ENCODE results near the gene CCL5. TPM values are rescaled to one million over a fixed set of nuclear protein-coding genes. Genes with fewer than 3 reads are reported as not detected.

CCL5 gene
- total RNA-seq, 2 donors from 2014 or later: 3.6 to 4.4 TPM

- H3K9me3 ChIP-seq: no peaks in the 10 kb centered on the region
- H3K9ac ChIP-seq (ENCODE audit: low read depth in 2 of 2, low read length in 2 of 2): no peak overlapping the region
- no peak overlapping the region for H3K4me3 ChIP-seq
- intact Hi-C loops (cut with DNase I): no loop called here
- H3K4me1 ChIP-seq: no peaks in the 10 kb centered on the region
- H3K27ac ChIP-seq: no peak overlapping the region
- no peak for TF ChIP-seq CTCF (IDR thresholded peaks at IDR 0.05)
- no peak for DNase-seq
- no peaks in the 10 kb centered on the region for H3K36me3 ChIP-seq
- no peaks in the 10 kb centered on the region for H3K27me3 ChIP-seq
Measured at GRCh38 chr17:35856603-35857002, 23.6 kb downstream of the CCL5 start.

DNA sequence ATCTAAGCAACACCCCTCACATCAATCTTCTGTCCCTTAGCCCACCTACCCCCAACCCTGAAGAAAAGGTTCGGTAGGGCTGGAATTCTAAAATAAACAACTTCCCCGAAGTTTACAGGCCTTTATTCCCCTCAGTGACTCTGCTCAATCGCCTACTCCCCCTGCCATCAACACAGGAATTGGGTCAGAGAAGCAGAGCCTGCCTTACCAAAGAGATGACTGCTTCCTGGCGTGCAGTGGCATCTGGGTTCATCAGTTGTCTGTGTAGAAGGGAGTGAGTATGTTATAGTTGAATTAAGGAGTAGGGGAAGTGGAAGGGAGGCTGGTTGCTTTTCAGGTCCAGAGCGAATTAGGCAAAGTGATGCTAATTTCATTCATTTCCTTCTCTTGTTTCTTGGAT lies 24.2 kb downstream of the CCL5 start:
- Histone ChIP-seq H3K4me3 (no peak overlapping the region), H3K9ac (ENCODE audit: low read depth in 2 of 2, low read length in 2 of 2) (no peak overlapping the region), H3K4me1 (no peaks in the 10 kb centered on the region), H3K36me3 (no peaks in the 10 kb centered on the region), H3K9me3 (no peaks in the 10 kb centered on the region), H3K27ac (no peak overlapping the region), H3K27me3 (no peaks in the 10 kb centered on the region)
- no peak for DNase-seq
- intact Hi-C loops (cut with DNase I): no loop called here
- no peak for TF ChIP-seq CTCF (IDR thresholded peaks at IDR 0.05)

DNA sequence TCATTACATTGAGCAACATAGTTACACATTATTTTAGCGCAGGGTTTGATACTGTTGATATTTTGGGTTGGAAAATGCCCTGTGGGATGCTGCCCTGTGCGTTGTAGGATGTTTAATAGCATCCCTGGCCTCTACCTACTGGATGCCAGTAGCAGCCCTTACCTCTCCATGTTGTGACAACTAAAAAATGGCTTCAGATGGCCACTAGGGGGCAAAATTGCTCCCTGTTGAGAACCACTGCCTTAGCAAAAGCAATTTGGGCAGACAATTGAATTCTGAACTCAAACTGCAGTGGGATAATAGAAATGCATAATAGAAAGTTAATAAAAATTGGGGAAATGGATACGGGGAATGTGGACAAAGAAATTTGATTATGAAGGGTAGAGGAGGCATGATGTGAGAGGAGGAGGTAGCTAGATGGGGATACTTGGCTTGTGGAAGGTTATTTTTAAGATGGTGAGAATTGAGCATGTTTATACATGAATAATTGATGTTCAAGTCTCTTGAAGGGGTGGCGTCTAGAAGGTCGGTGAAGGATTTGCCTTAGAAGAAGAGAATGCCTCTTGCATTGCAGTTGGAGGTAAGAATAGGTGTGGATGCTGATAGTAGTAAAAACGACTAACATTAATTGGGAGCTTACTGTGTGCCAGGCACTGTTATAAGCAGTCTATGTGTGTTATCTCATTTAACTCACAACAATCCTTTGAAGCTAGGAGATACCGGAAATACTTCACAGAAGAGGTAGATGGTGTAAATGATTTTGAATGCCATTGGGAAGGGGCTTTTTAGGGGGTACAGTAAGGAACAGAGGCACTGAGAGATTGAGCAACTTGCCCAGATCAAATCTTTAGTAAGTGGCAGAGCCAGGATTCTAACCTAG lies 30.5 kb downstream of the CCL5 start:
- no peak overlapping the region for H3K27ac ChIP-seq
- TF ChIP-seq CTCF (IDR thresholded peaks at IDR 0.05): peak; percentile 59
- H3K4me3 ChIP-seq: no peak overlapping the region
- H3K27me3 ChIP-seq: no peaks in the 10 kb centered on the region
- H3K9ac ChIP-seq (ENCODE audit: low read depth in 2 of 2, low read length in 2 of 2): no peak overlapping the region
- DNase-seq: peak; percentile 61
- no peaks in the 10 kb centered on the region for H3K36me3 ChIP-seq
- no peaks in the 10 kb centered on the region for H3K9me3 ChIP-seq
- no peaks in the 10 kb centered on the region for H3K4me1 ChIP-seq
- intact Hi-C loops (cut with DNase I): no loop called here

- no peaks in the 10 kb centered on the region for H3K9me3 ChIP-seq
- H3K9ac ChIP-seq (ENCODE audit: low read depth in 2 of 2, low read length in 2 of 2): no peak overlapping the region
- intact Hi-C loops (cut with DNase I): no loop called here
- H3K27ac ChIP-seq: no peak overlapping the region
- H3K27me3 ChIP-seq: no peaks in the 10 kb centered on the region
- H3K4me3 ChIP-seq: no peak overlapping the region
- TF ChIP-seq CTCF (IDR thresholded peaks at IDR 0.05): no peak
- no peak for DNase-seq
- peaks cover 9% of the 10 kb centered on the region for H3K36me3 ChIP-seq
- no peaks in the 10 kb centered on the region for H3K4me1 ChIP-seq
Measured at GRCh38 chr17:35847633-35848373, 32.4 kb downstream of the CCL5 start.

- Histone ChIP-seq H3K4me1 (no peaks in the 10 kb centered on the region), H3K27me3 (no peaks in the 10 kb centered on the region), H3K4me3 (no peak overlapping the region), H3K27ac (no peak overlapping the region), H3K36me3 (peaks cover 14% of the 10 kb centered on the region), H3K9me3 (no peaks in the 10 kb centered on the region), H3K9ac (ENCODE audit: low read depth in 2 of 2, low read length in 2 of 2) (no peak overlapping the region)
- TF ChIP-seq CTCF (IDR thresholded peaks at IDR 0.05): no peak
- DNase-seq: no peak
- intact Hi-C loops (cut with DNase I): no loop called here
Measured at GRCh38 chr17:35847006-35847405, 33.2 kb downstream of the CCL5 start.
